Stimulated activated CD8-positive, alpha-beta memory T cell treated with anti-CD3 and anti-CD28 coated beads, Interleukin-12 subunit alpha, Interleukin-12 subunit beta, amount 100 ng/mL, for 1 hour (primary cell): ENCODE results near the gene KRTAP17-1.

ENCODE experiments used
- DNase-seq: peaks from one replicate; pipeline ENCODE4 v3.0.0-alpha.2; 2020; ENCODE audit warnings: low read depth

Gene KRTAP17-1

GRCh38 chr17:41332239-41332638, 16.7 kb upstream of the KRTAP17-1 start:
- DNase-seq, result no peak

- DNase-seq, result no peak
Measured at GRCh38 chr17:41331606-41332005, 16.1 kb upstream of the KRTAP17-1 start.

- no peak for DNase-seq
Measured at GRCh38 chr17:41329279-41329948, 13.9 kb upstream of the KRTAP17-1 start.

GRCh38 chr17:41328207-41328606, 12.7 kb upstream of the KRTAP17-1 start:
- DNase-seq, result no peak

- DNase-seq, result no peak
Measured at GRCh38 chr17:41327411-41328120, 12.1 kb upstream of the KRTAP17-1 start.

GRCh38 chr17:41326173-41327145, 10.9 kb upstream of the KRTAP17-1 start:
- DNase-seq, result no peak

GRCh38 chr17:41325611-41326010, 10.1 kb upstream of the KRTAP17-1 start:
- no peak for DNase-seq

- DNase-seq, result no peak
Measured at GRCh38 chr17:41325126-41325525, 9.6 kb upstream of the KRTAP17-1 start.

GRCh38 chr17:41324180-41325075, 8.9 kb upstream of the KRTAP17-1 start:
- no peak for DNase-seq

- DNase-seq, result no peak
Measured at GRCh38 chr17:41322903-41323895, 7.7 kb upstream of the KRTAP17-1 start.

- no peak for DNase-seq
Measured at GRCh38 chr17:41322094-41322902, 6.8 kb upstream of the KRTAP17-1 start.

GRCh38 chr17:41318231-41318630, 2.7 kb upstream of the KRTAP17-1 start:
- DNase-seq, result no peak

- no peak for DNase-seq
Measured at GRCh38 chr17:41315814-41316445, 420 bp upstream of the KRTAP17-1 start.

- no peak for DNase-seq
Measured at GRCh38 chr17:41311111-41311510, 4.4 kb downstream of the KRTAP17-1 start.

GRCh38 chr17:41308918-41309359, 6.6 kb downstream of the KRTAP17-1 start, which contains the start of gene KRTAP16-1:
KRTAP16-1 (minus strand) TSS chr17:41309309; CDS start chr17:41309253, 56 bp downstream.
- peak; percentile 19 for DNase-seq

GRCh38 chr17:41308251-41308917, 7.1 kb downstream of the KRTAP17-1 start:
- peak; percentile 55 for DNase-seq

GRCh38 chr17:41307647-41308046, 7.9 kb downstream of the KRTAP17-1 start:
- DNase-seq, result no peak

- no peak for DNase-seq
Measured at GRCh38 chr17:41304091-41304490, 11.4 kb downstream of the KRTAP17-1 start.
